Left ventricle myocardium inferior (tissue), 1 donor: ENCODE results near the gene CHL1. TPM values are rescaled to one million over a fixed set of nuclear protein-coding genes. Genes with fewer than 3 reads are reported as not detected.

Experiments
- DNase-seq: peaks from one replicate; pipeline ENCODE4 v3.0.0-alpha.2; 2020
- H3K27ac ChIP-seq: fragments of 200-600 bp; replicated peaks from 2 replicates; pipeline ENCODE4 v1.8.0; 2021
- H3K27me3 ChIP-seq: fragments of 200-600 bp; 2 replicates; pipeline ENCODE4 v1.8.0; 2021; ENCODE audit warnings: low read depth
- H3K36me3 ChIP-seq: fragments of 200-600 bp; 2 replicates; pipeline ENCODE4 v1.8.0; 2021
- H3K4me1 ChIP-seq: fragments of 200-600 bp; 2 replicates; pipeline ENCODE4 v1.8.0; 2021
- H3K4me3 ChIP-seq: fragments of 200-600 bp; 2 replicates; pipeline ENCODE4 v1.8.0; 2021; ENCODE audit warnings: mild to moderate bottlenecking, moderate library complexity
- H3K9me3 ChIP-seq: fragments of 200-600 bp; replicated peaks from 2 replicates; pipeline ENCODE4 v1.8.0; 2021
- intact Hi-C: fragments of 100-400 bp; cut with micrococcal nuclease; formaldehyde crosslinking; loops from one replicate; pipeline ENCODE4 v1.11.0; 2022
- total RNA-seq: library from RNA; stranded (reverse); fragmentation: NEBNext Ultra II Directional; extraction: Animal tissue kit (Norgen Biotek cat#: 25700); gene quantifications from one replicate; pipeline ENCODE4 v1.2.1, GENCODE V29; 2021
- TF ChIP-seq, protein P1 (sequence below): fragments of 200-600 bp; IDR thresholded peaks from 2 replicates; pipeline ENCODE4 v1.8.0; 2021; ENCODE audit warnings: antibody characterized with exemption, mild to moderate bottlenecking, borderline replicate concordance
- donor health status: DM: no; HTN: yes; CAD: no; lungs with severe emphysema.

CHL1 gene
- total RNA-seq, 1 donor from 2014 or later: 8.8 TPM

DNA sequence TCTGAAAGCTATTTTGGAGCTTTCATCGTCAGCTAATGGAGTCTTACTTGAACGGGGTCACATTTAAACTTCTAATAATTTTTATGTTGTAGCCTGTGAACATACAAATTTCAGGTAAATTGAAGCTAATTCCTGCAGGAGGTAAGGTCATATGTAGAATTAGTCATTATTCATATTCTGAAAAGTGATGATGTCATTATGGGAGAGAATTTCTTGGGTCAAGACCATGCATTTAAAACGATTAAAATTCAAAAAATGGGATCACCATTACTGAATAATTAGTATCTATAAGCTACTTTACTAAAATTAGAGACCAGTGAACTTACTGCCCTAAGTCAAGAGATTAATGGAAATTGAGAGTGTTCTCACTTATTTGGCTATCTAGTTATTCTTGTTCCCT lies 120.4 kb downstream of the CHL1 start:
- H3K4me1 ChIP-seq: no peaks in the 10 kb centered on the region
- H3K27me3 ChIP-seq: no peaks in the 10 kb centered on the region
- TF ChIP-seq, protein P1, sequence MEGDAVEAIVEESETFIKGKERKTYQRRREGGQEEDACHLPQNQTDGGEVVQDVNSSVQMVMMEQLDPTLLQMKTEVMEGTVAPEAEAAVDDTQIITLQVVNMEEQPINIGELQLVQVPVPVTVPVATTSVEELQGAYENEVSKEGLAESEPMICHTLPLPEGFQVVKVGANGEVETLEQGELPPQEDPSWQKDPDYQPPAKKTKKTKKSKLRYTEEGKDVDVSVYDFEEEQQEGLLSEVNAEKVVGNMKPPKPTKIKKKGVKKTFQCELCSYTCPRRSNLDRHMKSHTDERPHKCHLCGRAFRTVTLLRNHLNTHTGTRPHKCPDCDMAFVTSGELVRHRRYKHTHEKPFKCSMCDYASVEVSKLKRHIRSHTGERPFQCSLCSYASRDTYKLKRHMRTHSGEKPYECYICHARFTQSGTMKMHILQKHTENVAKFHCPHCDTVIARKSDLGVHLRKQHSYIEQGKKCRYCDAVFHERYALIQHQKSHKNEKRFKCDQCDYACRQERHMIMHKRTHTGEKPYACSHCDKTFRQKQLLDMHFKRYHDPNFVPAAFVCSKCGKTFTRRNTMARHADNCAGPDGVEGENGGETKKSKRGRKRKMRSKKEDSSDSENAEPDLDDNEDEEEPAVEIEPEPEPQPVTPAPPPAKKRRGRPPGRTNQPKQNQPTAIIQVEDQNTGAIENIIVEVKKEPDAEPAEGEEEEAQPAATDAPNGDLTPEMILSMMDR: no peak
- no peak overlapping the region for H3K27ac ChIP-seq
- no peak for DNase-seq
- no peak overlapping the region for H3K4me3 ChIP-seq
- intact Hi-C loops: no loop called here
- no peaks in the 10 kb centered on the region for H3K9me3 ChIP-seq
- no peaks in the 10 kb centered on the region for H3K36me3 ChIP-seq

DNA sequence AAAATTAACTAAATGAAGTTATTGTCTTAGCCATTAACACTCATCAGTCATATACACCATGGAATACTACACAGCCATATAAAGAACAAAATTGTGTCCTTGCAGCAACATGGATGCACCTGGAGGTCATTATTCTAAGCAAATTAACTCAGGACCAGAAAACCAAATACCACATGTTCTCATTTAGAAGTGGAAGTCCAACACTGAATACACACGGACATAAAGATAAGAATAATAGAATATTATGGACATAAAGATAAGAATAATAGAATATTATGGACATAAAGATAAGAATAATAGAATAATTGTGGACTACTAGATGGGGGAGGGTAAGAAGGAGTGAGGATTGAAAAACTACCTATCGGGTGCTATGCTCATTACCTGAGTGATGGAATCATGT lies 122.3 kb downstream of the CHL1 start:
- Histone ChIP-seq H3K27ac (no peak overlapping the region), H3K4me1 (no peaks in the 10 kb centered on the region), H3K27me3 (no peaks in the 10 kb centered on the region), H3K9me3 (no peaks in the 10 kb centered on the region), H3K36me3 (no peaks in the 10 kb centered on the region), H3K4me3 (no peak overlapping the region)
- TF ChIP-seq, protein P1: no peak
- no peak for DNase-seq
- intact Hi-C loops: no loop called here

DNA sequence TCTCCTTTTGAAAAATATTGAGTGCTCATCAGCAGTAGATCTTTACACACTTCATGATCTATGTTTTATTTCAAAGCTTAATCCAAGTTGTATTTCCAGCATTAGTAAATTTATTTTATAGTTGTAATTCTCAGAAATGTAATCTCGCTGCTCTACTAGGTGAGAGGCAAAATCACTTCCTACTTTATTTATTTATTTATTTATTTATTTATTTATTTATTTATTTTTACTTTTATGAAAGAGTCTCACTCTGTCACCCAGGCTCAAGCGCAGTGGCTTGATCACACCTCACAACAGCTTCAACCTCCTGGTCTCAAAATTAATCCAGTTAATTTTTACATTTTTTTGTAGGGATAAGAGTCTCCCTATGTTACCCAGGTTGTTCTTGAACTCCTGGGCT lies 127.9 kb downstream of the CHL1 start:
- intact Hi-C loops: no loop called here
- no peak overlapping the region for H3K27ac ChIP-seq
- no peaks in the 10 kb centered on the region for H3K27me3 ChIP-seq
- no peaks in the 10 kb centered on the region for H3K36me3 ChIP-seq
- H3K4me1 ChIP-seq: no peaks in the 10 kb centered on the region
- H3K4me3 ChIP-seq: no peak overlapping the region
- TF ChIP-seq, protein P1: no peak
- DNase-seq: no peak
- H3K9me3 ChIP-seq: no peaks in the 10 kb centered on the region

DNA sequence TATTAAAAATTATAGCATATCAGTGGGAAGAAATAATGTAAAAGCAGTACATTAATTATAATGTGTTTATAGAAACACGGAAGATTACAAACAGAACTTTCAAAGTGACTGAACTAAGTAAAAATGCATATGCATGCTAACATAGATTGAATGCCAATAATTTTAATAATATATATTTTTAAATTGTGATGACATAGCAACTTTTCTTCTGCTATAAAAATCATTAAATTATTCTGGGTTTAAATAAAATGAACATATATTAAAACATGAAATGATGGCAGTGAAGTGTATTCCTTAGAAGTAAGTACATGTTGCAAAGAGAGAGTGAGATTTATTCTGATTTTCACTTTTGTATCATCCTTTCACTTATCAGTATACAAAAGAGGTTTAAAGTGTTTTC lies 128.9 kb downstream of the CHL1 start:
- no peaks in the 10 kb centered on the region for H3K36me3 ChIP-seq
- no peak for DNase-seq
- intact Hi-C loops: no loop called here
- no peaks in the 10 kb centered on the region for H3K27me3 ChIP-seq
- no peak overlapping the region for H3K4me3 ChIP-seq
- H3K4me1 ChIP-seq: no peaks in the 10 kb centered on the region
- no peak overlapping the region for H3K27ac ChIP-seq
- H3K9me3 ChIP-seq: no peaks in the 10 kb centered on the region
- TF ChIP-seq, protein P1: no peak

DNA sequence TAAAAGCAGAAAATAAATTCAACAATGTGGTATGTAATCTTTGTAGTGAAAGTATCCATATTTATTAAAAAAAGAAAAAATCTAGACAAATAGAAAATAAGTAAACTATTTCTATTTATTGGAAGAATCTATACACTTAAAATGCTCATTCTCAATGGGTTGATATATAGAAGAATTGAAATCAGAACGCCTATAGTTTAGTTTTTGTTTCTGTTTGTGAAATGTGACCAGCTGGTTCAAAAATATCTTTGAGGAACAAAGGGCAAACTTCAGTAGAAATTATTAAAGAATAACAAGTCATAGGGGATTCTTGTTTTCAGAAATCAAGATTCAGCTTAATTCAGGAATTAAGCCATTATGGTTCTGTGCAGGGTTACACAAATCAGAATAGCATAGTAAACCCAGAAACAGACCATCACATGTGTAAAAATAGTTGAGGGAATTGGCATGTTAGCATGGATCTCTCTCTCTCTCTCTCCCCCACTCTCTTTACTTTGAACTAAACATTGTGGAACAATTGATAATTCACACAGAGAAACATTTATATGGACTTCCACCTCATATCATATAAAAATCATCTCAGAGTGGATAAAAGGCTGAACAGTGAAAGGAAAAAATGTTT lies 134.0 kb downstream of the CHL1 start:
- Histone ChIP-seq H3K27ac (no peak overlapping the region), H3K9me3 (no peaks in the 10 kb centered on the region), H3K36me3 (no peaks in the 10 kb centered on the region), H3K4me1 (no peaks in the 10 kb centered on the region), H3K4me3 (no peak overlapping the region), H3K27me3 (no peaks in the 10 kb centered on the region)
- intact Hi-C loops: no loop called here
- TF ChIP-seq, protein P1: no peak
- no peak for DNase-seq
